GM19043 (cell line): ENCODE data around the gene FILIP1.

Source experiments
- ATAC-seq: cut with Tn5 transposase; IDR thresholded peaks from one replicate; pipeline ENCODE4 v1.9.1; 2021; ENCODE audit warnings: low read depth; ENCODE audit not compliant: unreplicated experiment

Gene FILIP1

GRCh38 chr6:75386050-75386770 lies 107.4 kb downstream of the FILIP1 start:
- no peak for ATAC-seq

GRCh38 chr6:75384116-75384515 lies 109.5 kb downstream of the FILIP1 start:
- no peak for ATAC-seq

- no peak for ATAC-seq
Measured at GRCh38 chr6:75382634-75382900, 111.0 kb downstream of the FILIP1 start.

GRCh38 chr6:75381877-75382633 lies 111.5 kb downstream of the FILIP1 start:
- ATAC-seq, result no peak

- ATAC-seq, result no peak
Measured at GRCh38 chr6:75379536-75379935, 114.1 kb downstream of the FILIP1 start.

GRCh38 chr6:75378101-75378500 lies 115.5 kb downstream of the FILIP1 start:
- ATAC-seq, result no peak

GRCh38 chr6:75377386-75377785 lies 116.2 kb downstream of the FILIP1 start:
- ATAC-seq, result no peak

GRCh38 chr6:75376347-75377024 lies 117.1 kb downstream of the FILIP1 start:
- ATAC-seq, result no peak

GRCh38 chr6:75374961-75375400 lies 118.6 kb downstream of the FILIP1 start:
- no peak for ATAC-seq

GRCh38 chr6:75372884-75373283 lies 120.7 kb downstream of the FILIP1 start:
- ATAC-seq, result no peak

GRCh38 chr6:75370011-75370410 lies 123.6 kb downstream of the FILIP1 start:
- no peak for ATAC-seq

- ATAC-seq, result no peak
Measured at GRCh38 chr6:75368864-75369402, 124.7 kb downstream of the FILIP1 start.

GRCh38 chr6:75368151-75368779 lies 125.3 kb downstream of the FILIP1 start:
- ATAC-seq, result no peak

- no peak for ATAC-seq
Measured at GRCh38 chr6:75363304-75363703, 130.3 kb downstream of the FILIP1 start.

GRCh38 chr6:75353644-75354043 lies 140.0 kb downstream of the FILIP1 start:
- no peak for ATAC-seq

GRCh38 chr6:75351570-75351969 lies 142.0 kb downstream of the FILIP1 start:
- no peak for ATAC-seq

- no peak for ATAC-seq
Measured at GRCh38 chr6:75350808-75351207, 142.8 kb downstream of the FILIP1 start.

- ATAC-seq, result no peak
Measured at GRCh38 chr6:75350156-75350555, 143.4 kb downstream of the FILIP1 start.

- ATAC-seq, result no peak
Measured at GRCh38 chr6:75349262-75349984, 144.2 kb downstream of the FILIP1 start.

GRCh38 chr6:75348882-75349261 lies 144.7 kb downstream of the FILIP1 start:
- no peak for ATAC-seq
